C4-2B (cell line): ENCODE data around the gene IL1RAPL2.

Experiments used
- H3K27ac ChIP-seq: fragments of 450-650 bp; 2 replicates; pipeline ENCODE4 v1.5.1; 2017
- CTCF ChIP-seq: fragments of 450-650 bp; conservative IDR thresholded peaks from 2 replicates; pipeline ENCODE4 v1.5.1; 2017; ENCODE audit warnings: mild to moderate bottlenecking
- ZFX ChIP-seq: fragments of 450-650 bp; IDR thresholded peaks from 2 replicates; pipeline ENCODE4 v1.6.1; 2017

The IL1RAPL2 gene

DNA sequence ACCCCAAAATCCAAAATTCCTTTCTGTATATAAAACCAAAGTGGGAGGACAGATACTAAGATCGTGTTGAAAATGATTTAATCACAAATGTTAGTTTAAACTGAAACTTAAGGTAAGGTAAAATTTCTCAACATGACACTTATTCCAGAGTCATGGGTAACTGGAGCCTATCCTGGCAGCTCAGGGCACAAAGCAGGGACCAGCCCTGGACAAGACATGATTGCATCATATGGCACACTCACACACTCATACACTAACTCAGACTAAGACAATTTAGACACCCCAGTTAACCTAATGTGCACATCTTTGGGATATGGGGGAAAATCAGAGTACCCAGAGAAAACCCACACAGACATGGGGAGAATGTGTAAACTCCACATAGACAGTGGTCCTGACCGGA lies 898.6 kb downstream of the IL1RAPL2 start:
- TF ChIP-seq CTCF (no peak), ZFX (no peak)

GRCh38 chrX:105468741-105469140 lies 902.7 kb downstream of the IL1RAPL2 start:
- no peak overlapping the region for H3K27ac ChIP-seq
- no peak for TF ChIP-seq CTCF
- no peak for TF ChIP-seq ZFX

More for the DNA sequence above, 898.6 kb downstream of the IL1RAPL2 start:
- H3K27ac ChIP-seq, result no peak overlapping the region

DNA sequence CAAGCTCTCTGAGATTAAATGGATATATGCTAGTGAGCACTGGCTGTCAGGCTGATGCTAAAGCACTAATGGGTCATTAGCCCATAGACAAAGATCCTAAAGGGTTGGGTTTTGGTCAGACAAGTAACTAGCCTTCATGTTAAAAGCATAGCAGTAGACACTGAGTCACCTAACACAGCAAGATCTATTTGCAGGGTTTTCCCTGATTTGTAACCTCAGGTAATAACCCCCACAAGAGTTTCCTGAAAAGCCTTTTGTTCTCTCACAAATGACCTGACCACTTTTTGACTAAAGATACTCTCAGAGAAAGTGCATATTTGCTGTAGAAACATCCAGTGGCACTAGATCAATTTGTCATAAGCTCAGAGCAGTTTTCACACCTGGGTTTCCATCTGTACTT lies 905.6 kb downstream of the IL1RAPL2 start:
- H3K27ac ChIP-seq, result no peak overlapping the region
- TF ChIP-seq CTCF (no peak), ZFX (no peak)

- no peak for TF ChIP-seq ZFX
- no peak for TF ChIP-seq CTCF
Measured at GRCh38 chrX:105475801-105476200, 909.8 kb downstream of the IL1RAPL2 start.

DNA sequence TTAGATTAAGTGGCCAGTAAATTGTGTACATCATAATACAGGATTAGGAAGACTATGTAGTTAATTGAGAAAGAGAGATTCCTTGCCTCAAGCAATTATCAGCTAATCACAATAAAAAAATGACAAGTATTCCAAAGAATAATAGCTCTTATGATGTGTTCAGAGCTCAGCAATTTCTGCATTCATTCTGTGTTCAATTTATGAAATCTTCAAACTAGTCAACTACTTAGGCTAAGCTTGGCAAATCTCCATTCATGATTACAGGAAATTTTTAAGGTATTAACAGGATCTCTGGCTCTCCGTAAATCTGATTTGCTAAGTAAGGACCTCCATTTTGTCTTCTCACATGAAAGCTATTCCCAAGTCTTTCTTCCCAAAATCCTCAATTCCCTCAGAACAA lies 911.4 kb downstream of the IL1RAPL2 start:
- H3K27ac ChIP-seq, result no peak overlapping the region
- TF ChIP-seq ZFX, result no peak
- no peak for TF ChIP-seq CTCF

More at GRCh38 chrX:105475801-105476200, 909.8 kb downstream of the IL1RAPL2 start:
- no peak overlapping the region for H3K27ac ChIP-seq

DNA sequence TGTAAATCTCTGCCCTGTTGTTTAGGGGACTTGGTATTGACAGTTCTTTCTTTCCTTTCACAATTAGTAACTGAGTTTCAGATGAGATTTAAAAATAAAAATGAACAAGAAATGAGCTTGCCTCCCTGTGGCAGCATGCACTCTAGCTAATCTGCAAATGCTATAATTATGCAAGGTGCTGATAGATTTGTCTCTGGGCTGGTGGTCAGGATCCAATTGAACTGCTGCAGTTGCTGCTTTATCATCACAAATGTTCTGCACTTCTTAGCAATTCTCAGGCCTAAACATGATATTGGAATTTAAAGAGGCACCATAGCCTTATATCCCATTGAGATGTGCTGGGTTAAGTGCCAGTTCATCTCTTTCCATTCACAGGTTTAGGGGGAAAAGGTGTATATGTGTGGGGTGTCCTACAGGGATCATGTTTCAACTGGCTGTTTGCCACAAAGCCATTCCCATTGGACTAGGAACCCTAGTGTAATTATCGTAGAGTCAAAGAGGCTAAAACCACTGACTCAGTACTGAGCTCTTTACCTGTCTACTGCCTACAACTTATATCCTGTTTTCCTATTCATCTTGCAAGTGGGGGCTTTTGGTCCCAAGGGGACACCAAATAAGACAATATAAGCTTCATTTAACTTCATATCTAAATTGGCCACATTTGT lies 914.8 kb downstream of the IL1RAPL2 start:
- no peak overlapping the region for H3K27ac ChIP-seq
- TF ChIP-seq ZFX, result no peak
- no peak for TF ChIP-seq CTCF

- TF ChIP-seq ZFX (no peak), CTCF (no peak)
- no peak overlapping the region for H3K27ac ChIP-seq
Measured at GRCh38 chrX:105483011-105483410, 917.0 kb downstream of the IL1RAPL2 start.
